Activated CD8-positive, alpha-beta memory T cell treated with anti-CD3 and anti-CD28 coated beads, Interleukin-2, amount 10 ng/mL, durations not matched to agents 7 days and 5 days (primary cell): ENCODE data around the gene MLLT10. TPM values are rescaled to one million over a fixed set of nuclear protein-coding genes. Genes with fewer than 3 reads are reported as not detected.
A peak's percentile ranks its signal among the peaks of the same experiment; 100 is the strongest.
"Not testable (repeated sequence)": the region's sequence is repeated elsewhere in the genome, so short reads cannot be mapped to it uniquely, and the experiment has no call there.

Experiments
- ATAC-seq: fragments of 150-1000 bp; cut with Tn5 transposase; one replicate; pipeline ENCODE4 v1.10.0; 2021; ENCODE audit warnings: moderate library complexity
- CTCF ChIA-PET: fragments of 350-600 bp; sonication (Branson Sonifier 250); formaldehyde crosslinking; loops from one replicate; lab custom pipeline; 2021; ENCODE audit warnings: antibody characterized with exemption; lab: Charles Lee
- DNase-seq: peaks from one replicate; pipeline ENCODE4 v3.0.0-alpha.2; 2020
- H3K27ac Mint-ChIP-seq: one replicate; pipeline ENCODE4 v1.8.0; 2021; ENCODE audit warnings: mild to moderate bottlenecking, mixed read lengths
- H3K27me3 Mint-ChIP-seq: one replicate; pipeline ENCODE4 v1.8.0; 2021; ENCODE audit warnings: mixed read lengths
- H3K36me3 Mint-ChIP-seq: one replicate; pipeline ENCODE4 v1.8.0; 2021; ENCODE audit warnings: mild to moderate bottlenecking, mixed read lengths
- H3K4me1 Mint-ChIP-seq: one replicate; pipeline ENCODE4 v1.8.0; 2021; ENCODE audit warnings: mixed read lengths
- H3K4me3 Mint-ChIP-seq: one replicate; pipeline ENCODE4 v1.8.0; 2021; ENCODE audit warnings: mild to moderate bottlenecking, moderate library complexity, mixed read lengths
- H3K9me3 Mint-ChIP-seq: one replicate; pipeline ENCODE4 v1.8.0; 2022; ENCODE audit warnings: low read depth, mixed read lengths
- total RNA-seq, 2 experiments: library from RNA; stranded (reverse); gene quantifications; one replicate each; pipeline ENCODE4 v1.2.3, GENCODE V29; 2021

The MLLT10 gene
- total RNA-seq, 2 experiments from 2014 or later: 42.2 to 65.2 TPM

- H3K27ac Mint-ChIP-seq: no peak overlapping the region
- H3K36me3 Mint-ChIP-seq: peaks cover 27% of the 10 kb centered on the region
- no peak for ATAC-seq
- no peaks in the 10 kb centered on the region for H3K27me3 Mint-ChIP-seq
- no peak overlapping the region for H3K4me3 Mint-ChIP-seq
- peaks cover 16% of the 10 kb centered on the region for H3K4me1 Mint-ChIP-seq
- CTCF ChIA-PET: interaction anchor here (0.9 kb wide), 1 partner anchor 19 kb away, joined by 3 read pairs; no protein-coding TSS in a partner anchor
- no peak for DNase-seq
- no peaks in the 10 kb centered on the region for H3K9me3 Mint-ChIP-seq
Measured at GRCh38 chr10:21603721-21604120, 69.7 kb downstream of the MLLT10 start.

- no peaks in the 10 kb centered on the region for H3K9me3 Mint-ChIP-seq
- H3K27ac Mint-ChIP-seq: no peak overlapping the region
- no peak overlapping the region for H3K4me3 Mint-ChIP-seq
- ATAC-seq (no peak), DNase-seq (no peak)
- peaks cover 11% of the 10 kb centered on the region for H3K4me1 Mint-ChIP-seq
- H3K36me3 Mint-ChIP-seq: peaks cover 33% of the 10 kb centered on the region
- CTCF ChIA-PET: no interaction called here
- H3K27me3 Mint-ChIP-seq: no peaks in the 10 kb centered on the region
Measured at GRCh38 chr10:21604651-21605050, 70.6 kb downstream of the MLLT10 start.

DNA sequence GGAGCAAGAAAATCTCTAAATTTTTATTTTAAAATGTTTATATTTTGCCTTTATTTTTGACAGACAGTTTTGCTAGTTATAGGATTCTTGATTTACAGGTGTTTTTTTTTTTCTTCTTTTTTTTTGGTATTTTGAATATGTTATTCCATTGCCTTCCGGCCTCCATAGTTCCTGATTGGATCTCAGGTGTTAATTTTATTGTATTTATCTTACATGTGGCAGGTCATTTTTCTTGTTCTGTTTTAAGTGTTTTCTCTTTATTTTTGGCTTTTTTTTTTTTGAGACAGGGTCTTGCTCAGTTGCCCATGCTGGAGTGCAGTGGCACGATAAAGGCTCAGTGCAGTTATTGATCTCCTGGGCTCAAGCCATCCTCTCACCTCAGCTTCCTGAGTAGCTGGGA lies 73.9 kb downstream of the MLLT10 start:
- CTCF ChIA-PET: no interaction called here
- H3K9me3 Mint-ChIP-seq: no peaks in the 10 kb centered on the region
- H3K4me3 Mint-ChIP-seq: no peak overlapping the region
- peaks cover 23% of the 10 kb centered on the region for H3K4me1 Mint-ChIP-seq
- no peaks in the 10 kb centered on the region for H3K27me3 Mint-ChIP-seq
- no peak for DNase-seq
- peaks cover 45% of the 10 kb centered on the region for H3K36me3 Mint-ChIP-seq
- ATAC-seq: no peak
- no peak overlapping the region for H3K27ac Mint-ChIP-seq

DNA sequence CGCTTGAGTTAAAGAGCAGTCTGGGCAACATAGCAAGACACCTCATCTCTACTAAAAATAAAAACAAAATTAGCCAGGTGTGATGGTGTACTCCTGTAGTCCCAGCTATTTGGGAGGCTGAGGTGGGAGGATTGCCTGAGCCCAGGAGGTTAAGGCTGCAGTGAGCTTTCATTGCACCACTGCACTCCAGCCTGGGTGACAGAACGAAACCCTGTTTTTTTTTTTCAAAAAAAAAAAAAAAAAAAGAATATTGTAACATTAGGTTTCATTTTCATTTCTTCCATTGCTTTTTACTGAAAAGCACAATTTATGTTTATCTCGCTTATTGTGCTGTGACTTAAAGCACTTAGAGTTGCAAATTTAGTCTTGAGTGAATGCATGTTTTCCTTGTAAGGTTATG lies 80.0 kb downstream of the MLLT10 start:
- Mint-ChIP-seq H3K9me3 (no peaks in the 10 kb centered on the region), H3K36me3 (peaks cover 29% of the 10 kb centered on the region), H3K27me3 (no peaks in the 10 kb centered on the region), H3K4me3 (peak overlapping the region; percentile 50), H3K4me1 (peaks cover 27% of the 10 kb centered on the region), H3K27ac (peak overlapping the region; percentile 79)
- CTCF ChIA-PET: no interaction called here
- ATAC-seq: peak; percentile 35
- no peak for DNase-seq

DNA sequence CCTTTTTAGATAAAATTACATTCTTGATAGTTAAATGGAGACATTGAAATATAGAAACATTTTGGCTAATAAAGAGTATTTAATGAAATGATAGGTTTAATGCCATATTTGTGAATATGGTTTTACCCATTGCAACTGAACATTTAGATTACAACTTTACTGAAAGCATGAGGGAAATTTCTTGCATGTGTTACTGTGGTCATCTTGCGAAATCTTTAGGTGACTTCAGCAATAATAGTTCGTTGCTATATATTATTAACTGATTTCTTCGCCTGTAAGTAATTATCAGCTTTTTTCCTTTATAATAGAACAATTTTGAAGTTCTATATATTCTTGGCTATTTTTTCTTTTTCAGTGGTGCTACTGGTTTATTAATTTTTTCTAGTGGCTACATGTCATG lies 83.2 kb downstream of the MLLT10 start:
- CTCF ChIA-PET: interaction anchor here (1.8 kb wide), 1 partner anchor 121 kb away, joined by 4 read pairs; no protein-coding TSS in a partner anchor

DNA sequence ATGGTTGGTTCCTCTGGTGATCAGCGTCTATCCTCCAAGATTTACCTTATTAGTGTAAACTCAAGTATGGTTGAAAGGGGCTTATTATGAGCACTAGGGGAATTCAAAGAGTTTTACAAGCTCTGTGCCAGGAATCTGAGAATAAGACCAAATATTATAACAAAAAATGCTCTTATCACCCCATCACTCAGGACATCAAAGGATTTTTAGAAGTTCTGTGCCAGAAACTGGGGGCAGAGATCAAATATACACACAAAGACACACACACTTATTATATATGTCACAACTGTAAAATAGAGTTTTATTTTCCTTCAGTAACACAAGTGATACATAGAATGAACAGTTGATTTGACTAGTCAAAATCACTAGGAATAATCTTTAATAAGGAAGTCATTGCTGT lies 89.3 kb downstream of the MLLT10 start:
- Mint-ChIP-seq H3K27ac (no peak overlapping the region), H3K4me3 (no peak overlapping the region), H3K27me3 (no peaks in the 10 kb centered on the region), H3K9me3 (no peaks in the 10 kb centered on the region), H3K4me1 (peaks cover 19% of the 10 kb centered on the region), H3K36me3 (peaks cover 41% of the 10 kb centered on the region)
- DNase-seq (no peak), ATAC-seq (no peak)
- CTCF ChIA-PET: interaction anchor here (0.6 to 1.2 kb wide), 2 partner anchors 20 to 23 kb away, joined by 3 read pairs; no protein-coding TSS in a partner anchor

More for the DNA sequence above, 83.2 kb downstream of the MLLT10 start:
- Mint-ChIP-seq H3K36me3 (peaks cover 19% of the 10 kb centered on the region), H3K9me3 (no peaks in the 10 kb centered on the region), H3K4me3 (no peak overlapping the region), H3K27me3 (no peaks in the 10 kb centered on the region), H3K27ac (no peak overlapping the region), H3K4me1 (peaks cover 18% of the 10 kb centered on the region)
- no peak for DNase-seq
- no peak for ATAC-seq

- not testable (repeated sequence) for DNase-seq, H3K4me3 Mint-ChIP-seq, H3K9me3 Mint-ChIP-seq, H3K27me3 Mint-ChIP-seq, H3K27ac Mint-ChIP-seq, ATAC-seq
- Mint-ChIP-seq H3K4me1 (peaks cover 19% of the 10 kb centered on the region), H3K36me3 (peaks cover 41% of the 10 kb centered on the region)
- CTCF ChIA-PET: interaction anchor here (1.2 kb wide), 1 partner anchor 24 kb away, joined by 3 read pairs; no protein-coding TSS in a partner anchor
Measured at GRCh38 chr10:21624421-21624820, 90.4 kb downstream of the MLLT10 start.

- Mint-ChIP-seq H3K27me3 (no peaks in the 10 kb centered on the region), H3K4me1 (peaks cover 19% of the 10 kb centered on the region), H3K9me3 (no peaks in the 10 kb centered on the region), H3K4me3 (no peak overlapping the region), H3K27ac (no peak overlapping the region), H3K36me3 (peaks cover 45% of the 10 kb centered on the region)
- ATAC-seq (no peak), DNase-seq (no peak)
- CTCF ChIA-PET: no interaction called here
Measured at GRCh38 chr10:21624951-21625350, 90.9 kb downstream of the MLLT10 start.

DNA sequence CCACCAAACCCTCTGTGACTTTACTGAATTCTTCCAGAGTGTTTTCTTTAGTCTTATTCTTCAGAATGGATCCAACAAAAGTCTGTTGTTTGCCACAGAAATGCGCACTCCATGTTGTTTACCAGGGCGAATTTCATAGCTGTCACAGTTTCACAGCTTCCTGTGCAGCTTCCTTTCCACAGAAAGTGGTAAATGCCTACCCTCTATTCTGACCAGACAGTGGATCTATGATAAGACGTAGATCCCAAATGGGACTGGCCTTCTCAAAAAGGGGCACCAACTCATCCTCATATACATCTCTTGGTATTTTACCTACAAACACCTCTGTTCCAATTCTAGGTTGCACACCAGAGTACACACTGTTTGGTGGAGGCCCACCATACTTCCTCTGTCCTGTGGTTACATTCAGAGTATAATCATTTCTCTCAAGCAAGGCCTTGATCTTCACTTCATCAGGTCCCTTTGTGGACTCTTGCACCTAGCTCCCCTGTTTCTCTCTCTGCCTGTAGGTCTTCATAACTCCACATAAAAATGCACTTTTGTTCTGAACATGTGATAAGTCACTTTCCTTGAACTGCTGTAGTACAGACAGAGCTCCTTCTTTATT lies 91.7 kb downstream of the MLLT10 start:
- Mint-ChIP-seq H3K27ac (peak overlapping the region; percentile 47), H3K4me1 (peaks cover 20% of the 10 kb centered on the region), H3K4me3 (no peak overlapping the region), H3K36me3 (peaks cover 47% of the 10 kb centered on the region), H3K27me3 (no peaks in the 10 kb centered on the region), H3K9me3 (no peaks in the 10 kb centered on the region)
- DNase-seq: no peak
- peak; percentile 33 for ATAC-seq
- CTCF ChIA-PET: interaction anchor here (0.9 to 1.4 kb wide), 2 partner anchors 67 to 328 kb away, joined by 3 to 8 read pairs; no protein-coding TSS in a partner anchor

DNA sequence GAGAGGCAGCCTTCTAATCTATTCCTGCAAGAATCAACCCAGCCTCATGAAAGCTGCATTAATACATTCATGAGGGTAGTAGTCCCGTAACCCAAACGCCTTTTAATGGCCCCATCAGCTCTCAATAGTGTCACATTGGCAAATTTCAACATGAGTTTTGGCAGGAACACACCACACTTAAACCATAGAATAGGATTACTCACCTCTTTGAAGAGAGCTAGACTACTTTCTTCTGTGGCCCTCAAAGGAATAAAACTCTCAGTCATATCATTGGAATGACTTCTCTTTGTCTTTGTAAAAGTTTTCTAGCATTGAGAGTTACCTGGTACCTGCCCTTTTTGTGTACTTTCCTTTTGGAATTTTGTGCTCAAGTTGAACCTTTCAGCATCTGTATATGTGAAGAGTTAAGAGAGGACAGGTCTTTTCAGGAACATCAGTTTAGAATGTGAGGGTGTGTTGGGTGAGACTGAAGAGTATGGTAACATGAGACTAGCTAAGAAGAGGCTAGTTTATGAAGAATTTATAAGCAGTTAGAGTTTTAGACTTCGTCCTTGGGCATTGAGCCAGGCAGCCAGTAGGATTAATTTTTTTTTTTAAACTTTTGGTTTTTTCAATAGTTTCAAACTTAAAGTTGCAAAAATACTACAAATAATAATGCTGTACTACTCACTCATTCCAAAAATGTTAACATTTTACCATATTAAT lies 92.6 kb downstream of the MLLT10 start:
- Mint-ChIP-seq H3K27ac (no peak overlapping the region), H3K36me3 (peaks cover 52% of the 10 kb centered on the region), H3K4me3 (no peak overlapping the region), H3K4me1 (peaks cover 24% of the 10 kb centered on the region), H3K27me3 (no peaks in the 10 kb centered on the region), H3K9me3 (no peaks in the 10 kb centered on the region)
- DNase-seq (no peak), ATAC-seq (no peak)
- CTCF ChIA-PET: interaction anchor here (0.9 to 1.4 kb wide), 2 partner anchors 66 to 327 kb away, joined by 3 to 8 read pairs; no protein-coding TSS in a partner anchor

DNA sequence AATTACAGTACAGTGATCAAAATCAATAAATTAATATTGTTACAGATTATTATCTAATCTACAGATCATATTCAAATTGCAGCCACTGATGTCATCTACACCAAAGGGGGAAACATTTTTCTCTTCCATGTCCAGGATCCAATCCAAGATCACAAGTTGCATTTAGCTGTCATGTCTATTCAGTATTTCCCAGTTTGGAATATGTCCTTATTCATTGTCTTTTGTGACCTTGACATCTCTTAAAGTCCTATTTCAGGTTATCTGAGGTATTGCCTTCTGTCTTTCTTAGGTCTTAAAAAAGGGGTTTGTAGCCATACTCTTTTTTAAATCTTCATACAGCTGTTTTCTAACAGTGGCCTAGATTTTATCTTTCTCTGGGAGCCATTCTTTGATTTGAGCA lies 93.3 kb downstream of the MLLT10 start:
- DNase-seq (no peak), ATAC-seq (no peak)
- CTCF ChIA-PET: interaction anchor here (1.4 kb wide), 1 partner anchor 65 kb away, joined by 3 read pairs; no protein-coding TSS in a partner anchor
- Mint-ChIP-seq H3K4me3 (no peak overlapping the region), H3K36me3 (peaks cover 53% of the 10 kb centered on the region), H3K27me3 (no peaks in the 10 kb centered on the region), H3K9me3 (no peaks in the 10 kb centered on the region), H3K27ac (no peak overlapping the region), H3K4me1 (peaks cover 26% of the 10 kb centered on the region)

DNA sequence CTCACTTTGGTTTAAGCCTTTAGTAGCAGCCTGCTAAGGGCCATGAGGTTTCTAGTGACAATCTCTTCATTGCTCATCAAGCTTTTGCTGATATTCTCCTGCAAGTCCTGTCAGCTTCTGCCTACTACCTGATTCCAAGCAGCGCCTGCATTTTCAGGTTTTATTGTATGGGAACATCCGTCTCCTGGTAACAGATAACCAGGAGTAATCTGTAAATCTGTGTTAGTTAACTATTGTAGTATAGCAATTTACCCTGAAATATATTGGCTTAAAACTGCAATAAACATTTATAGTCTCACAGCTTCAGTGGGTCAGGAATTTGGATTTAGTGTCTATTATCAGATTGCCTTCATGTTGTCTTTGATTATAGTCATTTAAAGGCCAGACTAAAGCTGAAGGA lies 94.0 kb downstream of the MLLT10 start:
- H3K27ac Mint-ChIP-seq: no peak overlapping the region
- DNase-seq: no peak
- H3K4me3 Mint-ChIP-seq: no peak overlapping the region
- ATAC-seq: no peak
- no peaks in the 10 kb centered on the region for H3K27me3 Mint-ChIP-seq
- peaks cover 53% of the 10 kb centered on the region for H3K36me3 Mint-ChIP-seq
- H3K4me1 Mint-ChIP-seq: peaks cover 26% of the 10 kb centered on the region
- no peaks in the 10 kb centered on the region for H3K9me3 Mint-ChIP-seq
- CTCF ChIA-PET: no interaction called here

- ATAC-seq: not testable (repeated sequence)
Measured at GRCh38 chr10:21628645-21629044, 94.6 kb downstream of the MLLT10 start.

More at GRCh38 chr10:21628645-21629044, 94.6 kb downstream of the MLLT10 start:
- peaks cover 26% of the 10 kb centered on the region for H3K4me1 Mint-ChIP-seq
- DNase-seq, H3K4me3 Mint-ChIP-seq, H3K27ac Mint-ChIP-seq, H3K27me3 Mint-ChIP-seq, H3K9me3 Mint-ChIP-seq, CTCF ChIA-PET: not testable (repeated sequence)
- H3K36me3 Mint-ChIP-seq: peaks cover 53% of the 10 kb centered on the region
